ENCODE results near the gene PAX8.
"Not testable (repeated sequence)": the region's sequence is repeated elsewhere in the genome, so short reads cannot be mapped to it uniquely, and the experiment has no call there.

The PAX8 gene

GRCh38 chr2:113235347-113236226 is 43.1 kb downstream of the PAX8 start:
- not testable (repeated sequence) for DNase-seq

- no peak for DNase-seq
These were observed 43.9 kb downstream of the PAX8 start for GRCh38 chr2:113234721-113235346.

GRCh38 chr2:113233593-113234550 is 44.8 kb downstream of the PAX8 start:
- no peak for DNase-seq

DNA sequence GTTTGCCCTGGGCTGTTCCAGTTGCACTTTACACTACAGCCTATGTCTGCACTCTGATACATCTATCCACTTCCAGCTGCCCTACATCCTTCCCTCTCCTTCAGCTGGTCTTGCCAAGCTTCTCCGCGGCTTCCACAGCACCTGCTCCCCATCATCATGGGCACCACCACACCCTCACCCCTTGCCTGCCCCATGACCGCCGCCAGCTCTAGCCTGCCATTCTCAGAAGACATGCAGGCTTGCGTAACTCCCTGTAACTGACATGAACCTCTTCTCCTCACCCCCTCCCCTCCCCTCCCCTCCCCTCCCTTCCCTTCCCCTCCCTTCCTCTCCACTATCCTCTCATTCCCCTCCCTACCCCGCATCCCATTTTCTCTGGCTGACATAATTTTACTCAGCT is 46.0 kb downstream of the PAX8 start:
- no peak for DNase-seq

DNA sequence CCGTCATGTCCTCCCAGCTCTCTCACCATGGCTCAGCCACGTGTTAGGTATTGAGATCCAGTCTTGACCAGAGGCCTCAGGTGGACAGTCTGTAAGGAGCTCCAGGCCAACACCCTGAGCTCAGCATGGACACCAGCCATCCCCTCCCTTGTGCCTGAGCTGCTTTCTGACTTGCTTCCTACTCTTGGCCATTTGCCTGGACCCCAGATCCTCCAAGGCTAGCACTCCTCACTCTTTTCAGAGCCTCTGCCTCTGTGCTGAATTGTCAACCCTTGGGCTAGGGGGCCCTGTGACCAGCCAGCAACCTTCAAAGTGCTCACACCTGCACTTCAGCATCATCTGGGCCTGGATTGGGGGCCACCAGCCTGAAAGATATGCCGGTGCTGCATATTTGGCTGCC is 46.6 kb downstream of the PAX8 start:
- DNase-seq: no peak

DNA sequence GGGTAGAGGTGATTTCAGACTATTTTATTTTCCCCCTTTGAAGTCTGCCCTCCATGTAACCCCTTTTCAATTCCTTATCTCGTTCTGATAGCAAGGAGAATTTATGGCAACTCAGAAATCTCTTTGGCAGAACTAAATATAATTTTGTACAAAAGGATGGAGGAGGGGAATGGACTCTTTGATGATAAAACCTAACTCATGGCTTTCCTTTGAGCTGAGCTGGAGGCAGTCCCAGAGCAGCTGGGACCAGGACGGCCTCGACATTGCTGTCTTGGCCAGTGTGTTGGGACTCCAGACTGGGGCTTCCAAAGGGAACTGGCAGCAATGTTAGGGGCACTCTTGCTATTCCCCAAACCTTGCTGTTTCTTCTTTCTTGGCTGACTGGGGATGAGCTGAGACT is 47.7 kb downstream of the PAX8 start:
- no peak for DNase-seq

- DNase-seq: no peak
These were observed 48.2 kb downstream of the PAX8 start for GRCh38 chr2:113230531-113230930.

- no peak for DNase-seq
These were observed 48.9 kb downstream of the PAX8 start for GRCh38 chr2:113229795-113230194.

DNA sequence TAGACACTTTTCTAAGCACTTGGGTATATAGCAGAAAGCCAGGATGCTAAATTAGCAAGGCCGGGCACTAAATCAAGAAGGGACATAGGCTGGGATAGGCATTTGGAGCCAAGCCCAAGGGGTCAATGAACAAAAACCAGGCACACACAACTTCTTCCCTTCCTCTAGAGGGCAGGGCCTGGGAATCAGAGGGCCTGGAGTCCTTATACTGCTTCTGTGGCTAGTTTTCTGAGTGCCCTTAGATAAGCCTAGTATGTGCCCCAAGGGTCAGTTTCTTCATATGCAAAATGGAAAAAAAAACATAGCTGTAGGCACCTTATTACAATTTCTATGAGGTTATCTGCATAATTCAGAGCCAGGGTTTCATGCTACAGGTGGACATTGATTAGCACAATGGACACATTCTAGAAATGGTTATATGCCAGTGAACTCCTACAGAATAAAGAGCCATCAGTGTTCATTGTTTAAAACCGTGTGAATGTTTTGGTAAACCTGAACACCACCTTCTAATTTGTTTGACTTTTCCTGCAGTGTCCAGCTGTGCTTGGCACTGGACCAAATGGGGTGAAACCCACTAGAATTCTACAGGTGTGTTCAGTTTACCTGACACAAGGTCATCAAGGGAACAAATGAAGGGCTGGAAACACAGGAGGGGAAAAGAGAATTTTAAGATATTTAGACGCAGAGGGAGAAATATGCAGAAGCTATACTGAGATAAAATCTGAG is 49.6 kb downstream of the PAX8 start:
- DNase-seq: no peak

DNA sequence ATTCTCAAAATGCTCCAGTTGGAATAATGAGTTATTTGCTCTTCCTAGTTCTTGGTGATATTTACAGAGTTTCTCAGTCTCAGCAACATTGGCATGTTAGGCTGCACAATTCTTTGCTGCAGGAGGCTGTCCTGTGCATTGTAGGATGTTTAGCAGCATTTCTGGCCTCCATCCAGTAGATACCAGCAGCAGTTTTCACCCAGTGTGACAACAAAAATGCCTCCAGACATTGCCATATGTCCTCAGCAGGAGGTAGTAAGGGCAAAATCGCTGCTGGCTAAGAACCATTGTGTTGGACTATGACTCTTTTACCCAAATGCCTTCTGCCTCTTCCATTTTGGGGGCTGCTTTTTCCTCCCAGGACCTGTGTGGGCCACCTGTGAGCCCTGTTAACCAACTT is 50.4 kb downstream of the PAX8 start:
- DNase-seq: no peak

GRCh38 chr2:113227698-113228097 is 51.0 kb downstream of the PAX8 start:
- DNase-seq: no peak

- no peak for DNase-seq
These were observed 51.4 kb downstream of the PAX8 start for GRCh38 chr2:113227290-113227689.

GRCh38 chr2:113226462-113226861 is 52.3 kb downstream of the PAX8 start:
- no peak for DNase-seq

DNA sequence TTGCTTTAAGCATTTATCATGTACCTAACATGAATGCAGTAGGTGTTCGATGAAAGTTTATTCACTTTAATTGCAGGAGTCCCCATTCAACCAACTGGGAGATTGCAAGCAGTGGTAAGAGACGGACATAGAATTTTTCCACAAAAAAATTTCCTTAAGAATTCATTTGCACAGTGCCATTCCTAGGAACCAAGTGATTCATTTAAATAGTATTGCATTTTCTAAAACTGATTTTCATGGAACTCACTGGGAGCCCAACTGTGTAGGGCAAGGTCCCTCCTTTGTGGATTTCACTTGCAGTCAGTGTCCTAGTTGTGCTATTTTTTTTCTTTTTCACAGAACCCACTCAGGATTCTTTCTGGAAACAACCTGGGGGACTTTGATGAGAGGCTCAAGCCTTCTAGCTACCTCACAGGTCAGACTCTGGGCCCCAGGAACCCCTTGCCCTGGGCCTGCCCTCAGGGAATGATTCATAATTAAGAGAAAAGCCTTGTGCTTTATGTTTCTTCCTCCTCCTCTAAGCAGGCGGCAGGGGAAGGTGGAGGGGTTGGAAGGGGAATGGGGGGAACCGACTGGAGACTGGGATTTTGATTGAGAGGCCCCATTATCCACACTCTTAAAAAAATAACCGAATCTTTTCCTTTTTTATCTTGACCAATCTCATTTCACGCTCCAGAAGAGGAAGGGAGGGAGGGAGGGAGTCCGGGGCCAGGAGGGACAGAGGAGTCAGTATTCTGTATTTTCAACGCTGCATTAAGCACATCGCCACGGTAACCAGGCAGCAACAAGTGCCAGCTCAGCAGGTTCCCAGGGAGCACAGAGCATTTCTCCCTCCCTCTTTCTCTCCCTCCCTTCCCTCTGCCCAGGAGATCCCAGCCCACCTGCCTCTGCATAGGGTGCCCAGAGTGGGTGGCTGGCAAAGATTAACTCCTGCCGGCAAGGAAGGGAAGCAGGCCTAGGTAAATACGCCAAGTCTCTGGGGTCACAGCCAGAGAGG is 53.2 kb downstream of the PAX8 start:
- peak; percentile 76 for DNase-seq

- DNase-seq: no peak
These were observed 54.0 kb downstream of the PAX8 start for GRCh38 chr2:113224647-113225236.

DNA sequence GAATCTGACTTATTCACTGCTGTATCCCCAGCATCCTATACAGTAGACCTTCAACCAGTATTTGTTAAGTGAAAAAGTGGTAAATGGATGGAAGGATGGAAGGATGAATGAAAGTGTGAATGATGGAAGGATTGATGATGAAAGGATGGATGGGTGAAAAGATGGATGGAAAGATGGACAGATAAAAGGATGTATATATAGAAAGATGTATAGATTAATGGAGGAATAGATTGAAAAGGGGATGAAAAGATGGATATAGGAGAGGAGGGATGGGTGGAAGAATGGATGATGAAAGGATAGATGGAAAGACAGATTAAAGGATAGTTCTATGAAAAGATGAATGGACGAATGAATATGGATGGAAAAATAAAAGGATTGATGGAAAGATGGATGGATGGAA is 54.9 kb downstream of the PAX8 start:
- DNase-seq: no peak

DNA sequence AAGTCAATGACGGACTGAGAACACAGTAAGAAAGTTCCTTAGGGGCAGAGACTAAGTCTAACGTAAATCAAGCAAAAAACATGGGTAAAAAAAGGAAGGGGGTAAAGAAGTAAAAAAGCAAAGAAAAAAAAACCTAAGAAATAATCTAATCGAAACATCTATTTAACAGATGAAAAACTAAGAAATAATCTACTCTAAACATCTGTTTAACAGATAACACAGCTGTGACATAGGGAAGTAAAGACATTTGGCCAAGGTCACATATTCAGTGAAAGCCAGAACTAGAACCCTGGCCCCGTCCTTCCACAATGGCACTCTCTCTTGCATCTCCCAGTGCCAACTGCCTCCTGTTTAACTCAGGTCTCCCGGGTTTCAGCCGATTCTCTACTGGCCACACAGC is 56.9 kb downstream of the PAX8 start:
- no peak for DNase-seq

- no peak for DNase-seq
These were observed 57.6 kb downstream of the PAX8 start for GRCh38 chr2:113220970-113221708.

GRCh38 chr2:113219889-113220641 is 58.7 kb downstream of the PAX8 start:
- DNase-seq: no peak

- no peak for DNase-seq
These were observed 59.2 kb downstream of the PAX8 start for GRCh38 chr2:113219525-113219888.

All from DMS79 treated with DMSO at 0.1 percent for 48 hours (cell line).